Stimulated activated CD4-positive, alpha-beta T cell treated with anti-CD3 and anti-CD28 coated beads, TNF-alpha, amount 100 ng/mL, for 24 hours (primary cell): ENCODE data around the gene ALS2.
"Not testable (repeated sequence)": the region's sequence is repeated elsewhere in the genome, so short reads cannot be mapped to it uniquely, and the experiment has no call there.

Experiments
- DNase-seq, 3 experiments: peaks; one replicate each; pipeline ENCODE4 v3.0.0-alpha.2; 2020; ENCODE audit warnings: low read depth in 3 of 3

Gene ALS2

GRCh38 chr2:201675454-201675853 lies 105.3 kb downstream of the ALS2 start:
- DNase-seq, result no peak

DNA sequence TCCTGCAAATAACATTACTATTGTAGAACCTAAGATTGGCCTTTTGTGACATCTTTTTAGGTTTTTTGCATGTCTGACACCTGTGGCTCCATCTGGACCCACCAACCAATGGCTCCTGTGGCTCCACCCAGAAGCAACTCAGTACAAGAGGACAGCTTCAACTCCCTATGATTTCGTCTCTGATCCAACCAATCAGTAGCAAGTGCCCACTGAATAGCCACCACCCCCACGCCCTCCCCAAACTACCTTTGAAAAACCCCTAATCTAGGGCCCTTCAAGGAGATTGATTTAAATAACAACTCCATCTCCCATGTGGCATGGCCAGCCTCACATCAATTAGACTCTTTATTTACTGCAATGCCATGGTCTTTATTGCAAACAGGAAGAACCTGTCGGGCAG lies 105.9 kb downstream of the ALS2 start:
- DNase-seq, result no peak

- DNase-seq, result no peak
Observed at GRCh38 chr2:201674298-201674697, 106.4 kb downstream of the ALS2 start.

DNA sequence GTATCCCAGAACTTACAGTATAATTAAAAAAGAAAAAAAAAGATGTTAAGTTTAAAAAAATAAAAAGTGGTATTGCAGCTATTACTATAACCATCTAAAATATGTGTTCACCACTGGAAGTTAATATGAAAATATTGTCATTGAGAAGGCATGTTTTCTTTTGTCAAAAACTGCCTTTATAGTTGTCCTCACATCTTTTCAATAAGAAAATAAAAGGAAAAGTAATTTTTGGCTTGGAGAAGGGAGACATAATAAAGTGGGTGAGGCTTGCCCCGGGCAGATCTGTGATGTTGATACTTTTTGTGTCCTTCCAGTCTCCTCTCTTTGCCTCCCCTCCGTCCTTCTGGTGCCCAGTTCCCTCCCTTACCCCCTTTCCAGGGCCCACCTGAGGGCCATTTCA lies 107.2 kb downstream of the ALS2 start:
- DNase-seq, result no peak

DNA sequence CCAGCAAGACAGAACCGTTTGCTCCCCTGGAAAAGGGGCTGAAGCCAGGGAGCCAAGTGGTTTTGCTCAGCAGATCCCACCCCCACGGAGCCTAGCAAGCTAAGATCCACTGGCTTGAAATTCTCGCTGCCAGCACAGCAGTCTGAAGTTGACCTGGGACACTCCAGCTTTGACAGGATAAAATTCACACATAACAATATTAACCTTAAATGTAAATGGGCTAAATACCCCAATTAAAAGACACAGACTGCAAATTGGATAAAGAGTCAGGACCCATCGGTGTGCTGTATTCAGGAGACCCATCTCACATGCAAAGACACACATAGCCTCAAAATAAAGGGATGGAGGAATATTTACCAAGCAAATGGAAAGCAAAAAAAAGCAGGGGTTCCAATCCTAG lies 109.5 kb downstream of the ALS2 start:
- DNase-seq, result not testable (repeated sequence)

- no peak for DNase-seq
Observed at GRCh38 chr2:201669865-201670264, 110.9 kb downstream of the ALS2 start.

GRCh38 chr2:201668402-201668910 lies 112.3 kb downstream of the ALS2 start:
- DNase-seq, result no peak

GRCh38 chr2:201664334-201664733 lies 116.4 kb downstream of the ALS2 start:
- no peak for DNase-seq

GRCh38 chr2:201661366-201661765 lies 119.4 kb downstream of the ALS2 start:
- no peak for DNase-seq

GRCh38 chr2:201660293-201660895 lies 120.3 kb downstream of the ALS2 start:
- no peak for DNase-seq

GRCh38 chr2:201656740-201657139 lies 124.0 kb downstream of the ALS2 start:
- DNase-seq, result no peak

GRCh38 chr2:201656102-201656501 lies 124.6 kb downstream of the ALS2 start:
- DNase-seq, result no peak

- DNase-seq, result no peak
Observed at GRCh38 chr2:201654616-201655384, 125.9 kb downstream of the ALS2 start.

DNA sequence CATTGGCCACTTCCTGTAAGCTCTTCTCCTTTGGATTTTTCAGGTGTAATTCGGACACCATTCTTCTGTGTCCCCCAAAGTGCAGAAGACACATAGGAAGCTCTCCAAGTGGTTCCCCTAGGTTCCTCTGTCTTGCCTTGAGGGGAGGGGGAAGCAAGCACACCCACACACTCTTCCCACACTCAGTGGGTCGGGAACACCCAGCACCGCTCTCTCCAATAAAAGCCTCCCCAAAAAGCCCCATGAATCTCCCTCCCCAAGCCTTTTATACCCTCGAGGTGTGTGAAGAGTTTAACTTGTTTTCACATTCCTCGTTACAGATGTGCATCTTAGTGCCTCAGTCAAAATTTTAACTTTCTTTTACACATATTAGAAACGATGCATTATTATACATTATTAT lies 127.5 kb downstream of the ALS2 start:
- no peak for DNase-seq
